GM19395 (cell line): ENCODE measurements around the gene MPP4.
"Not testable (repeated sequence)": the region's sequence is repeated elsewhere in the genome, so short reads cannot be mapped to it uniquely, and the experiment has no call there.

ENCODE experiments used
- ATAC-seq: cut with Tn5 transposase; IDR thresholded peaks from one replicate; pipeline ENCODE4 v1.9.1; 2021; ENCODE audit warnings: mild to moderate bottlenecking, moderate library complexity; ENCODE audit not compliant: unreplicated experiment

MPP4 gene

DNA sequence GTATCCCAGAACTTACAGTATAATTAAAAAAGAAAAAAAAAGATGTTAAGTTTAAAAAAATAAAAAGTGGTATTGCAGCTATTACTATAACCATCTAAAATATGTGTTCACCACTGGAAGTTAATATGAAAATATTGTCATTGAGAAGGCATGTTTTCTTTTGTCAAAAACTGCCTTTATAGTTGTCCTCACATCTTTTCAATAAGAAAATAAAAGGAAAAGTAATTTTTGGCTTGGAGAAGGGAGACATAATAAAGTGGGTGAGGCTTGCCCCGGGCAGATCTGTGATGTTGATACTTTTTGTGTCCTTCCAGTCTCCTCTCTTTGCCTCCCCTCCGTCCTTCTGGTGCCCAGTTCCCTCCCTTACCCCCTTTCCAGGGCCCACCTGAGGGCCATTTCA, 24.9 kb downstream of the MPP4 start:
- no peak for ATAC-seq

DNA sequence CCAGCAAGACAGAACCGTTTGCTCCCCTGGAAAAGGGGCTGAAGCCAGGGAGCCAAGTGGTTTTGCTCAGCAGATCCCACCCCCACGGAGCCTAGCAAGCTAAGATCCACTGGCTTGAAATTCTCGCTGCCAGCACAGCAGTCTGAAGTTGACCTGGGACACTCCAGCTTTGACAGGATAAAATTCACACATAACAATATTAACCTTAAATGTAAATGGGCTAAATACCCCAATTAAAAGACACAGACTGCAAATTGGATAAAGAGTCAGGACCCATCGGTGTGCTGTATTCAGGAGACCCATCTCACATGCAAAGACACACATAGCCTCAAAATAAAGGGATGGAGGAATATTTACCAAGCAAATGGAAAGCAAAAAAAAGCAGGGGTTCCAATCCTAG, 27.2 kb downstream of the MPP4 start:
- ATAC-seq = not testable (repeated sequence)

DNA sequence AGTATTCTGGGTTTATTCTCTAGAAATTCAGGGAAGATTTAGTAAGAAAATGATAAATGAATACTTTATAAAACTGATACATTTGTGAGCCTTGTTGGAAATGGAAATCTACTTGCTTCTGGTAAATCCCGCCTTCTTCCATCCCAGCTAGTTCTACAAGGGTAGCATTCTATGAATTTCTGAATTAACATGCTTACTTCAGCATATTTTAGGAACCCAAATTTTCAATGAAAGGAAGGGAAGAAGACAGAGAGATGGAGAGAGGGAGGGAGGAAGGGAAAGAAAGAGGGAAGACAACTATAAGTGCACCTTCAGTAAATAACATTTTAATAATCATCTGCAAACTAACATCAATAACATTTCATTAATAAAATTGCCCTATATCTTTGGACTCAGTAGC, 28.6 kb downstream of the MPP4 start:
- no peak for ATAC-seq

DNA sequence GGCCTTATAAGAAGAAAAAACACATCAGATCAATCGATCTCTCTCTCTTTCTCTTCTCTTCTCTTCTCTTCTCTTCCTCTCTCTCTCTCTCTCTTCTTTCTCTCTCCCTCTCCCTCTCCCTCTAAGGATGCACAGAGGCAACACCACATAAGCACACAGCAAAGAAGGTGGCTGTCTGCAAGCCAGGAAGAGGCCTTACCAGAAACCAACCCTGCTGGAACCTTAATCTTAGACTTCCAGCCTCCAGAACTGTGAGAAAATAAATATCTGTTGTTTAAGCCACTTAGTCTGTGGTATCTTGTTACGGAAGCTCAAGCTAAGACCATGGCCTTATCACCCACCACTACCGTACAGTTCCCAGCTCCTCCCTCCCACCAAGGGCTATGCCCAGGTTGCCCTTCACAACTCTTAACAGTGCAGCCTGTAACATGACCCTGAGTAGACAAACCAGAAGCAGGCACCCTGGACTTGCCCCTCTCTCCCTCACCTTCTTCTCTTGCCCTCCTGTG, 30.0 kb downstream of the MPP4 start:
- ATAC-seq = no peak

DNA sequence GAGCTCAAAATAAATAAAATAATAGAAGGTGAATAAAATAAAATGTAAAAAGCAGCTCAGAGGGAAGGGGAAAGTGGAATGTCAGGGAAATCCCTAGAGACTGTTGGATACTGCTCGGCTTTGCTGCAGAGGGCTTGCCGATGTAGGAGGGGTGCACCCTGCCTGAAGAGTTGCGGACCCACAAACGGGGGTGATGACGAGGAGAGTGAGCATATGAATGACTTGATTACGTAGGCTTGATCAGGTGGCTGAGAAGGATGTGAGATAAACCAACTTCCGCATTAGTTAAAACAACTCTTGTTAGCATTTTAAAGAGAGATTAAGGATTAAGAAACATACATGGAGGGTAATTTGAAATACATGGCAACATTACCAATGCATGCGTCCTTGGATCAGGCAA, 34.1 kb downstream of the MPP4 start:
- ATAC-seq = no peak

DNA sequence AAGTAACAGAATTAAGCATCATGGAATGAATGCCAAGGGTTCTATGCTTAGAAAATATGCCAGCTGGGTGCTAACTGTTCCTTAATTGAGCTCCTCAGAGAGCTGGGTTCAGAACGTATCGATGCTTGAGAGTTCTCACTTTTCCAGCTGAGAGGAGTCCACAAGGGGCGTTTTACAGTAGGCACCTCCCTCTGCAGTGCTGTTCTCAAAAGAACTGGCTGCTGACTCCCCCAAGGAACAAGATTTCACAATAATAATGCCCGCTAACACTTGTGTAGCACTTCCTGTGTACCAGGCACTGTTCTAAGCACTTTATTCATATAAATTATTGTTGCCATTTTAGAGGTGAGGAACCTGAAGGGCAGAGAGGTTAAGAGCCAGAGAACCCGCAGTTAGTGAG, 37.1 kb downstream of the MPP4 start:
- ATAC-seq = no peak

DNA sequence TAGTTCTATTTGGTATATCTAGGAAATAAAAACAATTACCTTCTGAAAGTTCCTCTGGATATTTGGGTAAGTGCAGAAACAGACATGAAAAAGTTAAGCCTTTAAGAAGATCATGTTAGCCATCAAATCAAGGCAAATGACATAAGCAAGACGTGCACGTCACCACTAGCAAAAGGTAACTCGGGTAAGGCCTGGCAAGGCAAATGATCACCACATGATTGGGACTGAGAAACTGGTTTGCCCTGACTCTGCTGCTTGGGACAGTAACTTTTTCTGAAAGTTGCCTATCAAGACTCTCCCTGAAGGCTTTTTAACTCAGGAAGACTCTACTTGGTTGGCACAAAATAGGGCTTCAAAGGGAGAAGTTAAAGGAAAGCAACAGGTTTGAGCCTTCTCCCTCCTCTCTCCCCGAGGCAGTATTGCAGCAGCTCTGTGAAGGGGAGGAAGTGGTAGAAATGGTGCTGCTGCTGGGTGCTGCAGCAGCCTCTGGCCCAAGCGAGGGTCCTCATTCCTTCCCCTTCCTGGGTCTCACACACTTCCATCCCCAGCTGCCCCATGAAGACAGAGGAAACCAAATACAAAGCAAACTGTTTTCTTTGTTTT, 38.0 kb downstream of the MPP4 start:
- ATAC-seq = no peak

DNA sequence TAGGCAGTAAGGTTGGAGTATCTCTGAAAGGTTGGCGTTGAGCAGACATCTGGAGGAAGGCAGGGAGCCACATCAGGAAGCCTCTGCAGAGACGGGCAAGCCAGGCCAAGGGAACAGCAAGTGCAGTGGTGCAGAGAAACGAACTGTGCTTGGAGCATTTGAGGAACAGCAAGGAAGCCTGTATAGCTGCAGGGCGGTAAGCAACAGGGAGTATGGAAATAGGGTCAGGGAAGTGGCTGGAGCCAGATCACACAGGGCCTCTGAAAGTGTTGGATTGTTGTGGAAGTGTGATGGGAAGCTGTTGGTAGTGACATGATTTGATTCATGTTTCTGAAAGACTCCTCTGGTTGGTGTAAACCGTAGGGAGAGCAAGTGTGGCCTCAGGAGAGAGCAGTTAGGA, 41.7 kb downstream of the MPP4 start:
- no peak for ATAC-seq

DNA sequence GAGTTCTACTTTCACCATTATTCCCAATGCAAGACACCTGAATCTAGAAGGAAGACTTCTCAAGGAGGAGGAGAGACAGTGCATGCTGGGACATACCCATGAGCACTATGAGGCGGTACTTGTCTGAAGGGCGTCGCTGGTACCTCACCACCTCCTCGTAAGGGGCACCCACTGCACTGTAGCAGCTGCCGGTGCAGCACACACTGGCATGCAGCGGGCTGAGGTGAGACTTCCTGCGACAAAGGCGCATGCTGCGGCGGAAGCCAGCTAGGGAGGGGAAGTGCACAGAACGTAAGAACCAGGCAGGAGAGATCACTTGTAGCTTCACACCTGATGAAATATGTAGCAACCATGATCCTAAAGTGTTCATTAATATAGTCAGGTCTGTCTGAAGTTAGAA, 42.3 kb downstream of the MPP4 start:
- ATAC-seq = no peak

DNA sequence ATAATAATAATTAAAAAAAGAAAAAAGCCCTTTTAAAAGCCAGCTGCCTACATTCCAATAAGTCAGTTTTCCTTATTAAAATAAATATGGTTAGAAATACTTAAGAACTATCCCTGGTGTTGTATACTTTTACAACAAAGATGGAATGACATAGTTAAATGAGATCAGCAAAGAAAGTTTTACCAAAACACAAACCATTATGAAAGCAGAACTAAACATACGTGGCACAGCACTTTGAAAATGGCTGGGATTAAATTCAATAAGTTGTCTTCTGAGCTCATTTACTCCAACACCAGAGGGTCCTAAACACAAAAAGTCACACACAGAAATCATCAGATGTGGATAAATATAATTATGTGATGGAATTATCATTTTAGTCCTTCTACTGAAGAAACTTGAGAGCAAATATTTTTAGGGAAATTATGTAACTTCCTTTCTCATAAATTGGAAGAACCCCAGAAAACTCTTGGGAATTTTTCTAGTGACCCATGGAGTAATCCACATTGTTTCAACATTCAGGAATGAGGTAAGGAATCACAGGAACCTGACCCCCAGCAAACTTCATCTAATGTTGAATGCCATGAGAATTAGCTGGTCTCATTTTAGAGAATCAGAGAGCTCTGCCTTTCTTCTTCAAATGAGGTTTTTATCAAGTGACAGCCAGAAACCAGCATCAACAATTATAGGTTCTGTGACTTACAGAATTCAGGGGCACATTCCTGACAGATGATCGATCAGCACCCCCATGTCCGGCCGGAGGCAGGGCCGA, 43.6 kb downstream of the MPP4 start:
- ATAC-seq = no peak

DNA sequence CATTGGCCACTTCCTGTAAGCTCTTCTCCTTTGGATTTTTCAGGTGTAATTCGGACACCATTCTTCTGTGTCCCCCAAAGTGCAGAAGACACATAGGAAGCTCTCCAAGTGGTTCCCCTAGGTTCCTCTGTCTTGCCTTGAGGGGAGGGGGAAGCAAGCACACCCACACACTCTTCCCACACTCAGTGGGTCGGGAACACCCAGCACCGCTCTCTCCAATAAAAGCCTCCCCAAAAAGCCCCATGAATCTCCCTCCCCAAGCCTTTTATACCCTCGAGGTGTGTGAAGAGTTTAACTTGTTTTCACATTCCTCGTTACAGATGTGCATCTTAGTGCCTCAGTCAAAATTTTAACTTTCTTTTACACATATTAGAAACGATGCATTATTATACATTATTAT, 45.2 kb downstream of the MPP4 start:
- ATAC-seq = no peak

DNA sequence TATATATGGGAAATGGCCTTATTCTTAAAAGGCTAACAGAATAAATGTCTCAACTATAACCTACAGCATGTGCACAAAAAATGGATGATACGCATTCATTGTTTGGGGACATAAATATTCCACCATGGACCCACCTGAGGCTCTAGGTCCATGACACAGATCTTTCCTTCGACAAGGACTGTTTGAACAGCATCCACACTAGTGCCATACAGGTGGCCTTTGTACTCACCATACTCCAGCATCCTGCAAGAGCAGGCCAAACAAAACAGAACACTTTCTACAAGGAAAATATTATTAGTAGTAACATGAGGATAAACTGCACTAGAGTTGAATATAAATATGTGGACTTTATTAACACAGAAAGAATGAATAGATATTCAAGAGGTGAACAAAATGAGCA, 49.0 kb downstream of the MPP4 start:
- ATAC-seq = no peak

DNA sequence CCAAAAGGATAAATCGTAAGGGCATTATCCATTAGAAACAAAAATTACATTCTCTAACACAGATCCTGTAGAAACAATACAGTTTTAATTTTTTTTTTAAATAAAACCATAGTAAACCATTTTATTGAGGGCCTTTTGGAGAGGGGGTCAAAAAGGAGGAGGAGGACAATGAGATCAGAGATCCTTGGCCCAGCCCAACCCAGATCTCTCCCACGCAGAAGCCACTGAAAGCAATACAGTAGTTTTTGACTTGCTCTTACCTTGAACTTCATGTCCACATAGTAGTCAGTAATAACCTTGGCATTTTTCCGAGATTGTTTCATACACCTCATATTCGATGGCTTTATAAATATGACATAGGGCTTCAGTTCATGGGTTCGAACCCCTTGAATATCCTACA, 51.0 kb downstream of the MPP4 start:
- ATAC-seq = no peak

DNA sequence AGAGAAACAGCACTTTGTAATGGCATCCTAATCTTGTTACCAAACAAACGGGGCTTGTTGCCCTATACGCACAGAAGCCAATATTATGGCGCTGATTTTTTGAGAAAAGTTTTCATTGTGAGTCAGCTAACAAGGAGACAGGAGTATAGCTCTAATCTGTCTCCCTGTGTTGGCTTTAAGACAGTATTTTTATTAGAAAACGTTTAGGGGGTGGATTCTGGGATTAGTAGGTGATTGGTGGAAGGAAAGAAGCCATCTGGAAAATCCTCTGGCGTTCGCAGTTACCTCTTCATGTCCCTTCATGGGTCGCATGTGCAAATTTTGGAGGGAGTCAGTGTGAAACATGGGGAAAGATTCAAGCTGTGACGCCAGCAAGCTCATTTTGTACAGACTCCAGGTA, 54.4 kb downstream of the MPP4 start:
- ATAC-seq = no peak

DNA sequence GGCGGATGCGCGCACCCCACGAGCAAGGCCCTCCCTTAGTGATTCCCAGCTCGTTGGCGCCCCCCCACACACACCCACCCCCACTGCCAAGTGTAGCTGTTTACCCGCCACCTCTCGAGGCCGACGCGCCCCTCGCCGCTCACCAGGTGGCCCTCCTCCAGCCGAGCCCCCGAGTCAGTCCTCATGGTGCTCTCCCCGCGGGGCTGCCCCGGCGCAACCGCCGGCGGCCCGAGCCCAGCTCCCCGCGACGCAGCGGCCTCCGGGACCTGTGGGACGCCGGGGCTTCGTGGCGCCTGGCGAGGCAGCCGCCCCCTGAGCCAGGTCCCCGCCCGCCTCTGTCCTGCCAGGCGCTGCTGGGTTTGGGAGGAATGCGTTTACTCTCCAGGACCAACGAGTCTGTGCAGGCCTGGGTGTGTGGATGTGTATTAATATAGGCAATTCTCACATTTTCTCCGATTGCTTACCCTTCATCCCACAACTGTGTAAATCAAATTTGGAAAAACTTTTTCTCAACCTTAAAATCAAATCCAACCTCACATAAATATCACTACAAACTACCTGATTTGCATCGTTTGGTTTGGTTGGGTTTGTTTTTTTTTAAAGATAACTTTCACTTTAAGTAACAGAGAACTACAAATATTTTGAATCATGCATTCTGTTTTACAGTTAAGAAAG, 55.1 kb downstream of the MPP4 start, which contains the start of gene TMEM237:
TMEM237 (minus strand) TSS at position 288 of the 675 bp plus-strand sequence; CDS start at position 185, 103 bp downstream.
- peak; percentile 52 for ATAC-seq

DNA sequence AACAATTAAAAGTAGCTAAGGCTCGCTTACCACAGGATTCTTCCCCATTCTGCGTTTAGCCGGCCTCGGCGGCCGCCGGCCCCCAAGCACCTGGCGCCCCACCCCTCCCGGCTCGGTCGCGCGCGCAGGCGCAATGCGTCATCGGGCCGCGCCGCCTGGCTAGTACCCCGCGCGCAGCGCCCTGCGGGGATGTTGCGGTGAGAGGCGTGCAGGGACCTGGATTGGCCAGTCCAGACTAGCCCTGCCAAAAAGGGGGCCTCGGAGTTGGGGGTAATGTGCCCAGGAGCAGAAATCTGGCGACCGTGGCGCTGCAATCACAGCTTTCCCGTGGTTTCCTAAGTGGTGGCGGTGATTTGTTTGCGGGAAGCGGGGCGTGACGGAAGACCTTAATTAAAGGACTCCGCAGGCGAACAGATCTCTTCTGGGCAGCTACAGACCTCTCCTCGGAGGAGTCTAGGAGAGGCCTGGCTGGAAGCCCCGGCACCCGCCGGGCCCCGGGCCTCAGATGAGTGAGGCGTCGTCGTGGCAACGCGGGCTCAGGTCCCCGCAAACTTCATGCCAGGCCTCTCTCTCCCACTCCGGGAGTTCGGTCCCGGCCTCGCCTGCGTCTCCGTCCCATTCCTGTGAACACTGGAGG, 55.7 kb downstream of the MPP4 start:
- ATAC-seq = peak; percentile 79

DNA sequence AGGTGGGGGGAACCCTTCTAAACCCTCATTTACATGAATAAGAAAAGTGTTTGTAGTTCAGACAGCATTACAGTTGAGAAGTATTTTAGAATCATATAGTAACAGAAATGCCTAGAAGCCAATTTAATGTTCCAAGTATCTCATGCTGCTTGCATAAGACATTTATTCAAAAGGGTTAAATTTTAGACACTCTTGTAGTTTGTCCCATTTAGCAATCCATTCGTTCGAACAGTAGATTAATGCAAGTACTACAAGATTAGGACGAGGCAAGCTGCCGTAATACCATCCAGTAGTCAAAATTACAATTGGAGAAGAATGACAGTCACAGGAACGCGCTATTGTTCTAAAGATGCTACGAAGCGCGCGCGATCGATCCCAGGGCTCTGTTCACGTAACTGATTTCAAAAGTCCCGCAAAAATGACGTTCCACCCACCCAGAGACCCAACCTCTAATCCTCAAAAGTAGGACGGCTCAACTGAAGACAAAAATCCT, 56.3 kb downstream of the MPP4 start:
- peak; percentile 61 for ATAC-seq

DNA sequence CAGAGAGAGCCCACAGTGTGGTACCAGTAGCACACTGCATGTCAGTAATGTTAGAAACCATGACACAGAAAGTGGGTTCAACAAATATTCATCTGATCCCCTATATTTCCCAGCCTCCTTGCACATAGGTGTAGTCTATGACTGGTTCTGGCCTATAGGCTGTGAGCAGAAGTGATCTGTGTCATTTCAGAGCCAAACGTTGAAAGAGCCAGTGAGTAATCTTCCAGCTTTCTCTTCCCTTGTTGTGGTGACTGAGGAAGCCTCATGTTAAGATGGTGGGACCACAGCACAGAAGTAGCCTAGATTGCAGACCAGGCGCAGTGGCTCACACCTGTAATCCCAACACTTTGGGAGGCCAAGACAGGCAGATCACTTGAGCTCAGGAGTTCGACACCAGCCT, 59.2 kb downstream of the MPP4 start:
- no peak for ATAC-seq

DNA sequence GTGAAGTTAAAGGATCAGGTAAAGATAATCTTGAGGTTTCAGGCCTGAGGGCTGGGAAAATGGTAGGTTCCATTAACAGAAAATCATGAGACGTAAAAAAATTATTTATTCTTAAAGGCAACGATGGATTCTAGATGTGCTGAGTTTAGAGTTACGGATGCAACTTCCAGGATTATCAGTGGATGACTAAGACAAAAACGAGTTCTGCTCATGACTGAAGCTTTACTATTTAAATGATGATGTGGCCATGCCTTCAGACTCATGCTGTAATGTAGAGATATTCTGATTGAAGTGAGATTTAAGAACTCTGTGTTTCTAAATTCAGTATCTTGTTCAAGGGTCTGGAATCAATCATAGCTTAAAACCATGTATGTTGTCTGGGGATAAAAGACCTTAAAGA, 60.1 kb downstream of the MPP4 start:
- ATAC-seq = no peak

DNA sequence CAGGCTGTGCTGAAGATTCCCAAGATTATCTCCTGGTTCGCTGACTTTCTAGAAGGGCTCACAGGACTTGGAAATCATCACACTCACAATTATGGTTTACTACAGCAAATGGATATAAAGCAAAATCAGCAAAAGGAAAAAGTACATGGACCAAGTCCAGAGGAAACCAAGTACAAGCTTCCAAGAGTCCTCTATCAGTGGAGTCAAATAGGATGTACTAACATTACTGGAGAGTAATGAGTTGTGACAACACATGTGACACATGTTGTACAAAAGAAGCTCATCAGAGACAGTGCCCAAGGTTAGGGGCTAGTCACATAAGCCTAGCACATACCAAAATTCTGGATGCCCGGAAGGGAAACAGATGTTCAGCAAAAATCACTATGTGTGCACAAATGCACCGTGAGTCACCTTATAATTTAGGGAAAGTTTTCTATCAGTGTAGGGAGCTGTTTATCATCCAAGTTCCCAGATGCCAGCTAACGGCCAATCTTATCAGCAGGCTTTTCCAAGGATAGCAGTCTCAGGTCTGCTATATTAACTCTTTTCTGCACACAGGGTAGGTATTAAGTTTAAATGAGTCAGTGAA, 64.7 kb downstream of the MPP4 start:
- no peak for ATAC-seq

DNA sequence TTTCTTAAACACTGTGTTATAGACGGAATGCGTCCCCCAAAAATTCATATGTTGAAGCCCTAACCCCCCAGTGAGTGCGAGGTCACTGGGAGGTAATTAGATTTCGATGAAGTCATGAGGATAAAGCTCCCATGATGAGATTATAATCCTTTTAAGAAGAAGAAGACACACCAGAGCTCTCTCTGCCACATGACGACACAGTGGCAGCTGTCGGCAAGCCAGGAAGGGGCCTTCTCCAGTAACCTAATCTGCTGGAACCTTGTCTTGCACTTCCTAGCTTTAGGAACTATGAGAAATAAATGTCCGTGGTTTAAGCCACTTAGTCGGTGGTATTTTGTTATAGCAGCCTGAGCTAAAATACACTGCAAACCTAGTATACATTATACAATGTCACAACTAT, 67.4 kb downstream of the MPP4 start:
- no peak for ATAC-seq
